Astrocyte (in vitro differentiated cells and primary cell): ENCODE measurements around the gene FABP6.

ENCODE experiments used
- CTCF ChIP-seq: IDR thresholded peaks from 2 replicates; pipeline ENCODE4 v1.5.1; 2011; ENCODE audit warnings: low read depth, mild to moderate bottlenecking, inconsistent platforms, low read length, moderate library complexity; ENCODE audit not compliant: insufficient read depth
- EZH2 ChIP-seq: IDR thresholded peaks from 2 replicates; pipeline ENCODE4 v1.6.1; 2012; ENCODE audit warnings: mild to moderate bottlenecking, low read length, inconsistent platforms; ENCODE audit not compliant: insufficient read depth

GRCh38 chr5:160237571-160238093 lies 8.3 kb downstream of the FABP6 start:
- TF ChIP-seq EZH2 (no peak), CTCF (no peak)
